SK-N-SH (cell line): ENCODE data around the gene BUB3.

ENCODE experiments used
- CHD2 ChIP-seq: fragments of 150-350 bp; IDR thresholded peaks from 2 replicates; pipeline ENCODE4 v1.6.1; 2018; ENCODE audit warnings: low read length; ENCODE audit not compliant: partially characterized antibody
- CTCF ChIP-seq: fragments of 200-600 bp; sonication (generic); IDR thresholded peaks from 2 replicates; pipeline ENCODE4 v1.6.1; 2017; ENCODE audit warnings: antibody characterized with exemption, mild to moderate bottlenecking, moderate library complexity
- ELF1 ChIP-seq: IDR thresholded peaks from 2 replicates; pipeline ENCODE4 v1.4.0; 2012
- EP300 ChIP-seq, 2 experiments: IDR thresholded peaks; 2 replicates each; pipeline versions ENCODE4 v1.4.0 to v1.6.1; 2012; ENCODE audit warnings: borderline replicate concordance in 1 of 2, low read depth in 1 of 2, low read length in 1 of 2
- EZH2phosphoT487 ChIP-seq: fragments of 200-600 bp; sonication (generic); IDR thresholded peaks from 2 replicates; pipeline ENCODE4 v1.6.1; 2017; ENCODE audit warnings: low read depth, mixed run types, mild to moderate bottlenecking, antibody characterized with exemption, moderate library complexity, borderline replicate concordance
- FOXJ3 ChIP-seq: sonication (generic); formaldehyde crosslinking; IDR thresholded peaks from 2 replicates; pipeline ENCODE4 v1.5.1; 2020; ENCODE audit warnings: mild to moderate bottlenecking, missing genetic modification reagents
- FOXM1 ChIP-seq: IDR thresholded peaks from 2 replicates; pipeline ENCODE4 v1.4.0; 2012; ENCODE audit warnings: low read depth, mild to moderate bottlenecking
- JUND ChIP-seq: IDR thresholded peaks from 2 replicates; pipeline ENCODE4 v1.4.0; 2012
- MAX ChIP-seq: IDR thresholded peaks from 2 replicates; pipeline ENCODE4 v1.4.0; 2012; ENCODE audit warnings: low read depth
- NFIC ChIP-seq: IDR thresholded peaks from 2 replicates; pipeline ENCODE4 v1.4.0; 2012; ENCODE audit warnings: borderline replicate concordance
- POLR2AphosphoS5 ChIP-seq: IDR thresholded peaks from 2 replicates; pipeline ENCODE4 v1.6.1; 2012; ENCODE audit warnings: low read depth, low read length
- USF2 ChIP-seq: fragments of 150-350 bp; IDR thresholded peaks from 2 replicates; pipeline ENCODE4 v1.6.1; 2017; ENCODE audit warnings: antibody characterized with exemption, low read length, low read depth, borderline replicate concordance
- YY1 ChIP-seq: IDR thresholded peaks from 2 replicates; pipeline ENCODE4 v1.4.0; 2012; ENCODE audit warnings: low read depth, mild to moderate bottlenecking
- ZBTB33 ChIP-seq: IDR thresholded peaks from 2 replicates; pipeline ENCODE4 v1.4.0; 2012; ENCODE audit warnings: low read depth, borderline replicate concordance

- no peak for TF ChIP-seq CTCF
- no peak for TF ChIP-seq MAX
- TF ChIP-seq USF2 = no peak
- no peak for TF ChIP-seq POLR2AphosphoS5
- TF ChIP-seq ELF1 = no peak
- no peak for TF ChIP-seq FOXM1
- no peak for TF ChIP-seq CHD2
- TF ChIP-seq EZH2phosphoT487 = no peak
- no peak for TF ChIP-seq ZBTB33
- TF ChIP-seq NFIC = no peak
- no peak for TF ChIP-seq EP300 (IDR thresholded peaks at IDR 0.05; ENCODE audit: borderline replicate concordance in 1 of 2, low read depth in 1 of 2, low read length in 1 of 2)
- no peak for TF ChIP-seq FOXJ3 (CRISPR knock-in tag)
- TF ChIP-seq YY1 = no peak
- TF ChIP-seq JUND = no peak
Measured at GRCh38 chr10:123183724-123184123, 29.5 kb downstream of the BUB3 start.
